ENCODE results near the gene UBE2A.

DNA sequence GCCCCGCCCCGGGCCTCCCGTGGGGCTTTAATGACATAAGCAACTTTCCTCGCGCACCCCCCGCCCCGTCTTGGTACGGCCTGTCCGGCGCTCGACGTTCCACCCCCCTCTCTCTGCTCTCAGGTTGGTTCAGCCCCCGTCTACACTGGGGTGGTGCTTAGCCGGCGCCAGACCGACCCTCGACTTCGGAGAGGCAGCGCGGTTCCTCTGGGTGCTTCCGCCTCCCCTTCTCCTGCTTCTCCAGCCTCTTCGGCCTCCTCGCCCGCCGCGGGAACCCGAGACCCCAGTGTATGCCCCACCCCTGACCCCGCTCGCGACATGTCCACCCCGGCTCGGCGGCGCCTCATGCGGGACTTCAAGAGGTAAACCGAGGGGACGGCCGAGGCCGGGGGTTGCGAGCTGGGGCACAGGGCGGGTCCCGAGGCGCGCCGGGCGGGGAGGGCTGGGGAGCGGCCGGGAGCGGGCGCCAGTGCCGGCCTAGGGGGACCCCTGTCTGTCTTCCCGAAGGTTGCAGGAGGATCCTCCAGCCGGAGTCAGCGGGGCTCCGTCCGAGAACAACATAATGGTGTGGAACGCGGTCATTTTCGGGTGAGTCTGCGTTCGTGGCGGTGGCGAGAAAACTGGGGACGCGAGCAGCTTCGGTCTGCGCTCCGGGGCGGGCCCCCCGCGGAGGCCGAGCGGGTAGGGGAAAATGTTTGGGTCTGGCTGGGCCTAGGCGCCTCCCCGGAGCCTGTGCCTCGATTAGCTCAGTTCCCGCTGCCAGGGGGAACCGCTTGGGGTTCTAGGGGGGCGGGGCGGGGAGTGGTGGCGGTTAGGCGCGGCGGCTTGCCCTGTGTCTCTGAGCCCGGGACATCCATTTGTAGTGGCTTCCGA lies at the start of gene UBE2A:
- TF ChIP-seq, protein P1, sequence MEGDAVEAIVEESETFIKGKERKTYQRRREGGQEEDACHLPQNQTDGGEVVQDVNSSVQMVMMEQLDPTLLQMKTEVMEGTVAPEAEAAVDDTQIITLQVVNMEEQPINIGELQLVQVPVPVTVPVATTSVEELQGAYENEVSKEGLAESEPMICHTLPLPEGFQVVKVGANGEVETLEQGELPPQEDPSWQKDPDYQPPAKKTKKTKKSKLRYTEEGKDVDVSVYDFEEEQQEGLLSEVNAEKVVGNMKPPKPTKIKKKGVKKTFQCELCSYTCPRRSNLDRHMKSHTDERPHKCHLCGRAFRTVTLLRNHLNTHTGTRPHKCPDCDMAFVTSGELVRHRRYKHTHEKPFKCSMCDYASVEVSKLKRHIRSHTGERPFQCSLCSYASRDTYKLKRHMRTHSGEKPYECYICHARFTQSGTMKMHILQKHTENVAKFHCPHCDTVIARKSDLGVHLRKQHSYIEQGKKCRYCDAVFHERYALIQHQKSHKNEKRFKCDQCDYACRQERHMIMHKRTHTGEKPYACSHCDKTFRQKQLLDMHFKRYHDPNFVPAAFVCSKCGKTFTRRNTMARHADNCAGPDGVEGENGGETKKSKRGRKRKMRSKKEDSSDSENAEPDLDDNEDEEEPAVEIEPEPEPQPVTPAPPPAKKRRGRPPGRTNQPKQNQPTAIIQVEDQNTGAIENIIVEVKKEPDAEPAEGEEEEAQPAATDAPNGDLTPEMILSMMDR (IDR thresholded peaks at IDR 0.05): peak; percentile 19 to 46 (median 39)
- peak; percentile 43 for TF ChIP-seq POLR2A (IDR thresholded peaks at IDR 0.05; ENCODE audit: low read depth)
- no peak for TF ChIP-seq EP300 (IDR thresholded peaks at IDR 0.05)
- TF ChIP-seq POLR2AphosphoS5 (IDR thresholded peaks at IDR 0.05): peak; percentile 85 to 93

Data from esophagus muscularis mucosa (tissue), 4 donors.